KBM-7 (cell line): ENCODE measurements around the gene ZNF579.
"Not testable (repeated sequence)": the region's sequence is repeated elsewhere in the genome, so short reads cannot be mapped to it uniquely, and the experiment has no call there.

ENCODE experiments used
- DNase-seq: peaks from one replicate; pipeline ENCODE4 v3.0.0-alpha.2; 2015
- in situ Hi-C: fragments of 300-500 bp; cut with MboI; formaldehyde crosslinking; loops from 2 replicates; pipeline ENCODE4 v1.14.3; 2020; ENCODE audit warnings: low sequenced_read_pairs, low pct_unique_long_range_greater_than_20kb, mixed read lengths

The ZNF579 gene

GRCh38 chr19:55598719-55599467 lies 18.2 kb upstream of the ZNF579 start:
- DNase-seq = peak; percentile 96
- in situ Hi-C loops = no loop called here

GRCh38 chr19:55598034-55598433 lies 17.4 kb upstream of the ZNF579 start:
- DNase-seq = no peak
- in situ Hi-C loops = no loop called here

- DNase-seq = no peak
- in situ Hi-C loops = no loop called here
Observed at GRCh38 chr19:55597501-55597921, 16.9 kb upstream of the ZNF579 start.

- in situ Hi-C loops = no loop called here
Observed at GRCh38 chr19:55596304-55596703, 15.7 kb upstream of the ZNF579 start.

GRCh38 chr19:55594996-55595545 lies 14.4 kb upstream of the ZNF579 start:
- in situ Hi-C loops = no loop called here
- DNase-seq = no peak

More at GRCh38 chr19:55596304-55596703, 15.7 kb upstream of the ZNF579 start:
- DNase-seq = no peak

- no peak for DNase-seq
- in situ Hi-C loops = no loop called here
Observed at GRCh38 chr19:55593096-55593772, 12.6 kb upstream of the ZNF579 start.

GRCh38 chr19:55592391-55593090 lies 11.9 kb upstream of the ZNF579 start:
- no peak for DNase-seq
- in situ Hi-C loops = no loop called here

- in situ Hi-C loops = no loop called here
- DNase-seq = no peak
Observed at GRCh38 chr19:55591555-55591954, 10.9 kb upstream of the ZNF579 start.

GRCh38 chr19:55590617-55591016 lies 10.0 kb upstream of the ZNF579 start:
- in situ Hi-C loops = no loop called here
- DNase-seq = no peak

- in situ Hi-C loops = no loop called here
- no peak for DNase-seq
Observed at GRCh38 chr19:55590109-55590508, 9.5 kb upstream of the ZNF579 start.

- in situ Hi-C loops = no loop called here
- no peak for DNase-seq
Observed at GRCh38 chr19:55588738-55589137, 8.1 kb upstream of the ZNF579 start.

- DNase-seq = peak; percentile 93
- in situ Hi-C loops = no loop called here
Observed at GRCh38 chr19:55586976-55587668, 6.5 kb upstream of the ZNF579 start.

GRCh38 chr19:55585658-55586339 lies 5.2 kb upstream of the ZNF579 start:
- in situ Hi-C loops = no loop called here
- DNase-seq = no peak

GRCh38 chr19:55584871-55585270 lies 4.2 kb upstream of the ZNF579 start:
- no peak for DNase-seq
- in situ Hi-C loops = no loop called here

- DNase-seq, in situ Hi-C loops: not testable (repeated sequence)
Observed at GRCh38 chr19:55583897-55584296, 3.2 kb upstream of the ZNF579 start.

- DNase-seq, in situ Hi-C loops: not testable (repeated sequence)
Observed at GRCh38 chr19:55582284-55582683, 1.6 kb upstream of the ZNF579 start.

GRCh38 chr19:55581823-55582223 lies 1.2 kb upstream of the ZNF579 start:
- in situ Hi-C loops = no loop called here
- no peak for DNase-seq

- in situ Hi-C loops = no loop called here
- DNase-seq = peak; percentile 25
Observed at GRCh38 chr19:55581145-55581822, 636 bp upstream of the ZNF579 start.
